ENCODE data around the gene ESPN. TPM values are rescaled to one million over a fixed set of nuclear protein-coding genes. Genes with fewer than 3 reads are reported as not detected.

ESPN gene
- total and polyA plus RNA-seq, 2 of the 8 experiments (the other 6 are each of a cell fraction or from before 2014, with no cell fraction given): 5.2 to 16.3 TPM

DNA sequence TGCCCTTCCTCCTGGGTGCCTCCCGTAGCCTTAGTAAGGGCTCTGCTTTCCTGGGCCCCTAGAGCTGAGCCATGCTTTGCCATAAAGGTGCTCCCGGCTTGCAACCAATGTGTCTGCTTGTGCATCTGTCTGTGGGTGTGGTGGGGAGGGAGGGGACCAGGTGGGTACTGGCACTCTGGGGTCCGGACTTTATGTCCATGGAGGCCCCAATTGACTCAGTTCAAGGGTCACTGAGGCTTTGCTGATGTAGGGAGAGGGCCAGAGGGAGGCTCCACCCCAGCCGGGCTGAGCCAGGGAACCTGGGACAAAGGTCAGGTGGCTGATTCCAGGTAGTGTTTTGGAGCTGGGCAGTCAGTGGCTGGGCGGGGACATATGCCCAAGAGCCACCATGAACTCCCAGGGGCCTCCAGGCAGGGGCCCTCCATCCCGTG is 26.4 kb downstream of the ESPN start:
- CTCF ChIA-PET (ENCODE audit: partially characterized antibody): interaction anchor here (1.5 to 16.7 kb wide), 9 partner anchors 12 to 212 kb away, joined by 3 to 168 read pairs (median 13); partner anchors contain the start of genes PLEKHG5 and TNFRSF25
- H2AK5ac ChIP-seq (ENCODE audit: low read depth, low read length): no peak overlapping the region
- H3K79me1 ChIP-seq (ENCODE audit: low read depth, low read length): no peaks in the 10 kb centered on the region
- H3K27me3 ChIP-seq (replicated peaks in 1 of 4; ENCODE audit: control insufficient read depth in 3 of 4, extremely low read depth in 1 of 4, insufficient read depth in 3 of 4, low read length in 3 of 4): peaks cover 5 to 35% (median 22%) of the 10 kb centered on the region in 4 experiments; a peak in 6 of 7 replicates
- H3K14ac ChIP-seq (ENCODE audit: insufficient read length): no peak overlapping the region
- 0 out of 2 replicates have a peak overlapping the region, but pooled peaks have one; percentile 8 for H2BK15ac ChIP-seq (ENCODE audit: low read length)
- no peak overlapping the region for H2BK20ac ChIP-seq (ENCODE audit: low read length)
- no peak overlapping the region for H2BK120ac ChIP-seq (replicated peaks; ENCODE audit: low read depth, low read length)
- no peak for FAIRE-seq
- WGBS, 2 experiments (ENCODE audit: extremely low coverage in 1 of 2, insufficient coverage in 1 of 2, insufficient read length in 1 of 2, insufficient replicate concordance in 2 of 2, low coverage in 1 of 2, low lambda C conversion rate in 2 of 2, missing lambda C conversion rate in 1 of 2): 88% methylated on average over 3 of the region's 6 CpGs; no CpG with 5 or more reads in 1 of the 2 experiments
- peaks cover 0 to 26% (median 18%) of the 10 kb centered on the region in 4 experiments; a peak in 6 of 7 replicates for H3K4me1 ChIP-seq (replicated peaks in 1 of 4; ENCODE audit: control insufficient read depth in 3 of 4, insufficient read depth in 4 of 4, low read length in 3 of 4)
- no peaks in the 10 kb centered on the region; a peak in 1 of 8 replicates for H3K36me3 ChIP-seq (ENCODE audit: control insufficient read depth in 2 of 4, insufficient read depth in 4 of 4, low read length in 3 of 4)
- no peak overlapping the region for H3K4me3 ChIP-seq (ENCODE audit: extremely low read depth in 1 of 4, insufficient read depth in 2 of 4, low read depth in 3 of 4, low read length in 4 of 4)
- H4K5ac ChIP-seq (ENCODE audit: insufficient read length, low read depth, low read length): no peak overlapping the region
- peak overlapping the region; percentile 3; the same call in 1 of the 2 replicates for H4K8ac ChIP-seq (ENCODE audit: extremely low read depth, insufficient read depth, low read length)
- H4K91ac ChIP-seq (replicated peaks; ENCODE audit: insufficient read length, low read length): no peak overlapping the region
- H3K56ac ChIP-seq (replicated peaks; ENCODE audit: insufficient read length, low read depth, low read length): no peak overlapping the region
- H3K27ac ChIP-seq (ENCODE audit: low read depth, low read length): no peak overlapping the region
- H2BK12ac ChIP-seq (ENCODE audit: low read depth, low read length): 0 out of 2 replicates have a peak overlapping the region, but pooled peaks have one; percentile 17
- H3K23me2 ChIP-seq (ENCODE audit: low read depth, low read length): peaks cover 13% of the 10 kb centered on the region; the same call in 1 of the 2 replicates
- H2BK5ac ChIP-seq (ENCODE audit: low read depth, low read length): no peak overlapping the region
- H3K79me2 ChIP-seq (ENCODE audit: control insufficient read depth in 1 of 2, insufficient read depth in 2 of 2, low read length in 2 of 2): no peaks in the 10 kb centered on the region
- no peak overlapping the region for H3K4ac ChIP-seq (replicated peaks; ENCODE audit: insufficient read length, low read depth, low read length)
- H3K9me3 ChIP-seq (ENCODE audit: insufficient read depth in 2 of 2, low read depth in 1 of 2, low read length in 1 of 2): no peaks in the 10 kb centered on the region; a peak in 1 of 4 replicates
- no peak overlapping the region for H3K9ac ChIP-seq (replicated peaks in 1 of 4; ENCODE audit: extremely low read depth in 1 of 4, low read depth in 3 of 4, low read length in 3 of 4)
- H4K20me1 ChIP-seq (replicated peaks in 1 of 2; ENCODE audit: control insufficient read depth in 1 of 2, insufficient read depth in 2 of 2, low read length in 2 of 2): no peaks in the 10 kb centered on the region
- POLR2A ChIA-PET (ENCODE audit: partially characterized antibody): interaction anchor here (3.3 to 12.2 kb wide), 2 partner anchors 12 to 20 kb away, joined by 13 to 123 read pairs; partner anchors contain the start of gene TNFRSF25
- no peak overlapping the region for H3K18ac ChIP-seq (ENCODE audit: extremely low read depth, low read length)
- H2AFZ ChIP-seq (ENCODE audit: low read length): no peak overlapping the region
- no peak overlapping the region for H3K4me2 ChIP-seq (ENCODE audit: insufficient read depth in 1 of 2, low read depth in 2 of 2, low read length in 2 of 2)
- H3K23ac ChIP-seq (ENCODE audit: insufficient read length): no peak overlapping the region
- DNase-seq (ENCODE audit: low read depth in 1 of 2, low spot score in 2 of 2): no peak
- no peak for TF ChIP-seq RXRA (IDR thresholded peaks at IDR 0.05; ENCODE audit: insufficient read depth, low read depth, low read length)
- no peak for TF ChIP-seq POU5F1 (IDR thresholded peaks at IDR 0.05; ENCODE audit: low read depth, low read length)
- no peak for TF ChIP-seq HDAC6 (IDR thresholded peaks at IDR 0.05; ENCODE audit: low read depth, low read length)
- TF ChIP-seq, protein P1, sequence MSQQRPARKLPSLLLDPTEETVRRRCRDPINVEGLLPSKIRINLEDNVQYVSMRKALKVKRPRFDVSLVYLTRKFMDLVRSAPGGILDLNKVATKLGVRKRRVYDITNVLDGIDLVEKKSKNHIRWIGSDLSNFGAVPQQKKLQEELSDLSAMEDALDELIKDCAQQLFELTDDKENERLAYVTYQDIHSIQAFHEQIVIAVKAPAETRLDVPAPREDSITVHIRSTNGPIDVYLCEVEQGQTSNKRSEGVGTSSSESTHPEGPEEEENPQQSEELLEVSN (IDR thresholded peaks at IDR 0.05): no peak
- TF ChIP-seq HDAC2 (IDR thresholded peaks at IDR 0.05; ENCODE audit: borderline replicate concordance in 1 of 2, low read depth in 2 of 2, low read length in 2 of 2): no peak

Data from H1 (cell line).